Kidney (tissue), 14 donors: ENCODE results near the gene MTIF2. TPM values are rescaled to one million over a fixed set of nuclear protein-coding genes. Genes with fewer than 3 reads are reported as not detected.
"Not testable (repeated sequence)": the region's sequence is repeated elsewhere in the genome, so short reads cannot be mapped to it uniquely, and the experiment has no call there.

Experiments
- DNase-seq, 5 donors: peaks; one replicate each; pipeline ENCODE4 v3.0.0-alpha.2; 2013 to 2020
- FAIRE-seq: peaks from 2 replicates; lab custom pipeline; 2012; peaks lifted over from hg19 to GRCh38; lab: Jason Lieb, UNC
- H3K27ac ChIP-seq, 2 donors: one replicate each; pipeline ENCODE4 v1.7.0; 2013; ENCODE audit warnings: low read depth in 2 of 2, low read length in 2 of 2, inconsistent platforms in 1 of 2
- H3K27me3 ChIP-seq: one replicate; pipeline ENCODE4 v1.7.1; 2013; ENCODE audit warnings: low read length, inconsistent platforms; ENCODE audit not compliant: control insufficient read depth, insufficient read depth
- H3K36me3 ChIP-seq, 3 donors: one replicate each; pipeline versions ENCODE4 v1.7.0 to v1.7.1; 2013; ENCODE audit warnings: low read length in 3 of 3, control low read depth in 1 of 3, inconsistent platforms in 1 of 3; ENCODE audit not compliant: insufficient read depth in 3 of 3, control insufficient read depth in 2 of 3
- H3K4me1 ChIP-seq, 3 donors: one replicate each; pipeline versions ENCODE4 v1.7.0 to v1.7.1; 2013; ENCODE audit warnings: low read length in 3 of 3, inconsistent platforms in 1 of 3, low read depth in 1 of 3; ENCODE audit not compliant: control insufficient read depth in 2 of 3, insufficient read depth in 2 of 3
- H3K4me3 ChIP-seq, 3 donors: one replicate each; pipeline versions ENCODE4 v1.7.0 to v1.8.1; 2013; ENCODE audit warnings: low read length in 3 of 3, control low read depth in 1 of 3, inconsistent platforms in 1 of 3
- H3K9ac ChIP-seq, 3 donors: one replicate each; pipeline versions ENCODE4 v1.7.0 to v1.7.1; 2013; ENCODE audit warnings: low read length in 3 of 3, control low read depth in 1 of 3, inconsistent platforms in 1 of 3
- H3K9me3 ChIP-seq, 3 donors: one replicate each; pipeline versions ENCODE4 v1.7.0 to v1.7.1; 2013; ENCODE audit warnings: low read length in 3 of 3, control low read depth in 1 of 3, inconsistent platforms in 1 of 3; ENCODE audit not compliant: control insufficient read depth in 2 of 3, insufficient read depth in 1 of 3
- CTCF ChIP-seq: IDR thresholded peaks from 3 replicates; pipeline ENCODE4 v1.5.1; 2012; ENCODE audit warnings: mild to moderate bottlenecking, moderate library complexity, borderline replicate concordance; ENCODE audit not compliant: insufficient read depth; ENCODE audit errors: extremely low read depth
- intact Hi-C: fragments of 100-400 bp; cut with DNase I; formaldehyde crosslinking; loops from one replicate; pipeline ENCODE4 v1.11.1; 2022
- polyA plus RNA-seq: library from polyadenylated mRNA; stranded (reverse); fragments of 350-450 nt; fragmentation: Illumina TruSeq; extraction: RNeasy Lipid Tissue Mini Kit (QIAGEN cat#74804); gene quantifications from one replicate; pipeline ENCODE4 v1.2.3, GENCODE V29; 2014; ENCODE audit warnings: low read depth, low replicate concordance; ENCODE audit not compliant: insufficient read depth
- total RNA-seq: library from RNA; stranded (reverse); fragmentation: NEBNext Ultra II Directional; extraction: Animal tissue kit (Norgen Biotek cat#: 25700); gene quantifications from one replicate; pipeline ENCODE4 v1.2.1, GENCODE V29; 2021
- donor health status: control.
- donor health status: control.
- donor health status: control.
- donor health status: control.
- donor health status: control.
- donor health status: DM: yes; HTN: yes; CAD: no.
- donor health status: Normal renal cell carcinoma (clear cell type).

The MTIF2 gene
- total and polyA plus RNA-seq, 2 donors from 2014 or later, result 26.0 to 27.3 TPM

- peaks cover 7 to 25% (median 16%) of the 10 kb centered on the region in 3 donors for H3K36me3 ChIP-seq
- H3K4me1 ChIP-seq, result peaks cover 0 to 8% (median 2%) of the 10 kb centered on the region in 3 donors
- peak overlapping the region; percentile 81 to 98 (median 88) for H3K9ac ChIP-seq
- peak overlapping the region; percentile 91 to 97 (median 92) for H3K4me3 ChIP-seq
- no peaks in the 10 kb centered on the region for H3K9me3 ChIP-seq
- TF ChIP-seq CTCF, result no peak
- intact Hi-C loops, result no loop called here
- DNase-seq, result no peak
- FAIRE-seq, result no peak
- peak overlapping the region; percentile 97 to 99 for H3K27ac ChIP-seq
- H3K27me3 ChIP-seq, result no peaks in the 10 kb centered on the region
Measured at GRCh38 chr2:55231546-55232083, 37.4 kb downstream of the MTIF2 start.

GRCh38 chr2:55230551-55230950, 38.5 kb downstream of the MTIF2 start:
- Histone ChIP-seq H3K36me3 (peaks cover 4 to 14% (median 11%) of the 10 kb centered on the region in 3 donors), H3K27me3 (no peaks in the 10 kb centered on the region), H3K4me3 (no peak overlapping the region), H3K9me3 (no peaks in the 10 kb centered on the region), H3K4me1 (peaks cover 0 to 8% (median 2%) of the 10 kb centered on the region in 3 donors), H3K9ac (no peak overlapping the region), H3K27ac (no peak overlapping the region)
- no peak for DNase-seq
- TF ChIP-seq CTCF, result no peak
- intact Hi-C loops, result no loop called here
- no peak for FAIRE-seq

GRCh38 chr2:55229221-55229620, 39.8 kb downstream of the MTIF2 start:
- no peak for TF ChIP-seq CTCF
- Histone ChIP-seq H3K4me3 (no peak overlapping the region), H3K4me1 (peaks cover 0 to 5% (median under 1%) of the 10 kb centered on the region in 3 donors), H3K9ac (no peak overlapping the region), H3K9me3 (no peaks in the 10 kb centered on the region), H3K36me3 (peaks cover 0 to 1% (median 0%) of the 10 kb centered on the region in 3 donors), H3K27ac (no peak overlapping the region), H3K27me3 (no peaks in the 10 kb centered on the region)
- DNase-seq, result no peak
- no peak for FAIRE-seq
- intact Hi-C loops, result no loop called here

GRCh38 chr2:55228226-55228563, 40.8 kb downstream of the MTIF2 start:
- FAIRE-seq (no peak), DNase-seq (no peak)
- Histone ChIP-seq H3K9ac (no peak overlapping the region), H3K27ac (no peak overlapping the region), H3K9me3 (no peaks in the 10 kb centered on the region), H3K27me3 (no peaks in the 10 kb centered on the region), H3K4me1 (peaks cover 0 to 3% (median 0%) of the 10 kb centered on the region in 3 donors), H3K36me3 (no peaks in the 10 kb centered on the region), H3K4me3 (no peak overlapping the region)
- intact Hi-C loops, result no loop called here
- TF ChIP-seq CTCF, result no peak

- not testable (repeated sequence) for DNase-seq, H3K27ac ChIP-seq
Measured at GRCh38 chr2:55227437-55228225, 41.4 kb downstream of the MTIF2 start.

More at GRCh38 chr2:55227437-55228225, 41.4 kb downstream of the MTIF2 start:
- intact Hi-C loops, H3K27me3 ChIP-seq, H3K9me3 ChIP-seq, H3K9ac ChIP-seq, H3K36me3 ChIP-seq, FAIRE-seq, H3K4me1 ChIP-seq, H3K4me3 ChIP-seq: not testable (repeated sequence)
